Uterus (tissue), 2 donors: ENCODE results near the gene LSAMP.

Source experiments
- POLR2A ChIP-seq, 2 donors: fragments of 450-650 bp; IDR thresholded peaks; one replicate each; pipeline ENCODE4 v1.6.1; 2016; ENCODE audit warnings: antibody characterized with exemption in 2 of 2, mild to moderate bottlenecking in 1 of 2, moderate library complexity in 1 of 2
- TF ChIP-seq, protein P1 (sequence below), 4 experiments: fragments of 200-600 bp in 2 of 4; fragments of 450-650 bp in 2 of 4; sonication (generic) in 2 of 4; IDR thresholded peaks; one replicate each; pipeline ENCODE4 v1.5.1; 2016 to 2019; ENCODE audit warnings: antibody characterized with exemption in 4 of 4, mild to moderate bottlenecking in 2 of 4, moderate library complexity in 1 of 4

DNA sequence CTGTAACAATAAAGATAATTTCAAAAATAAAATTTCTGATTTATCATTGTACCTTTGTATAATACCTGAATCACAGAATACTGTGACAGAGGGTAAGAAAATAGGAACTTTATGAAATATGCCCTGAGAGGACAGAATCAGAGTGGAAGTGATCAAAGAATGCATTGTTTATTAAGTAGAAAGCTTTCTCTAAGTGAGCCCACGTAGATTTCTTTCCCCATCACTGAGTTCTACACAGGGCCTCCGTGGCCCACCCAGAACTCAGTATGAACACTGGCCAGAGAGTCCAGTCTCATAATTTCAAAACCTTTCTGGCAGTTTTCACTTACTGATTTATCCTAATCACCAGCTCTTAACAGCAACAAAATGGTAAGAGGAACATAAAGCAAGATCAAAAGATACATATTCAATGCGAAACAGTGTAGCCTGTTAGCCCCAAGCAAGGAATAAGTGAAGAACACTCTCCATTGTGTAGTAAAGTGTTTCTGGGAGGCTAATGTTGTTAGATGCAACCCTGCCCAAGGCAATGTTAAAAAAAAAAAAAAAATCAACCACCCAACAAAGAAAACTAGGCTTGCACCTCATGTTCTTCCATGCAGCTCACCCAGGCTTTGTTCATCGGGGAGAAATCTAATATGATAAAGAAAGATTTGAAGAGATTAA is 341.3 kb downstream of the LSAMP start:
- TF ChIP-seq, protein P1, sequence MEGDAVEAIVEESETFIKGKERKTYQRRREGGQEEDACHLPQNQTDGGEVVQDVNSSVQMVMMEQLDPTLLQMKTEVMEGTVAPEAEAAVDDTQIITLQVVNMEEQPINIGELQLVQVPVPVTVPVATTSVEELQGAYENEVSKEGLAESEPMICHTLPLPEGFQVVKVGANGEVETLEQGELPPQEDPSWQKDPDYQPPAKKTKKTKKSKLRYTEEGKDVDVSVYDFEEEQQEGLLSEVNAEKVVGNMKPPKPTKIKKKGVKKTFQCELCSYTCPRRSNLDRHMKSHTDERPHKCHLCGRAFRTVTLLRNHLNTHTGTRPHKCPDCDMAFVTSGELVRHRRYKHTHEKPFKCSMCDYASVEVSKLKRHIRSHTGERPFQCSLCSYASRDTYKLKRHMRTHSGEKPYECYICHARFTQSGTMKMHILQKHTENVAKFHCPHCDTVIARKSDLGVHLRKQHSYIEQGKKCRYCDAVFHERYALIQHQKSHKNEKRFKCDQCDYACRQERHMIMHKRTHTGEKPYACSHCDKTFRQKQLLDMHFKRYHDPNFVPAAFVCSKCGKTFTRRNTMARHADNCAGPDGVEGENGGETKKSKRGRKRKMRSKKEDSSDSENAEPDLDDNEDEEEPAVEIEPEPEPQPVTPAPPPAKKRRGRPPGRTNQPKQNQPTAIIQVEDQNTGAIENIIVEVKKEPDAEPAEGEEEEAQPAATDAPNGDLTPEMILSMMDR (IDR thresholded peaks at IDR 0.05), result no peak
- no peak for TF ChIP-seq POLR2A (IDR thresholded peaks at IDR 0.05)
